Trophoblast cell (in vitro differentiated cells and primary cell): ENCODE results near the gene MRGPRF.

Experiments used
- DNase-seq, 2 donors: peaks; one replicate each; pipeline ENCODE4 v3.0.0-alpha.2; 2016
- H2AFZ ChIP-seq: 2 replicates; pipeline ENCODE4 v1.6.1; 2013; ENCODE audit warnings: low read length, moderate library complexity, mild to moderate bottlenecking; ENCODE audit not compliant: insufficient read depth, poor library complexity
- H2AK5ac ChIP-seq: 2 replicates; pipeline ENCODE4 v1.6.1; 2013; ENCODE audit warnings: mild to moderate bottlenecking, low read length
- H2BK120ac ChIP-seq: 2 replicates; pipeline ENCODE4 v1.6.1; 2013; ENCODE audit warnings: low read length, mild to moderate bottlenecking, moderate library complexity; ENCODE audit not compliant: insufficient read depth, poor library complexity
- H2BK12ac ChIP-seq: 2 replicates; pipeline ENCODE4 v1.6.1; 2013; ENCODE audit warnings: mild to moderate bottlenecking, low read length, moderate library complexity
- H2BK5ac ChIP-seq: 2 replicates; pipeline ENCODE4 v1.6.1; 2013; ENCODE audit warnings: low read length, low read depth, moderate library complexity, mild to moderate bottlenecking; ENCODE audit not compliant: poor library complexity
- H3K14ac ChIP-seq: 2 replicates; pipeline ENCODE4 v1.6.1; 2013; ENCODE audit warnings: mild to moderate bottlenecking, low read length
- H3K18ac ChIP-seq: 2 replicates; pipeline ENCODE4 v1.6.1; 2013; ENCODE audit warnings: mild to moderate bottlenecking, low read length
- H3K23ac ChIP-seq: 2 replicates; pipeline ENCODE4 v1.6.1; 2013; ENCODE audit warnings: low read length
- H3K27ac ChIP-seq: 2 replicates; pipeline ENCODE4 v1.5.1; 2013; ENCODE audit warnings: low read depth, mild to moderate bottlenecking, inconsistent platforms, low read length, moderate library complexity
- H3K27me3 ChIP-seq: 2 replicates; pipeline ENCODE4 v1.6.1; 2013; ENCODE audit warnings: inconsistent platforms, mild to moderate bottlenecking, low read length, moderate library complexity; ENCODE audit not compliant: insufficient read depth
- H3K36me3 ChIP-seq, 2 experiments: 1 replicate in 1 of 2; 2 replicates in 1 of 2; pipeline ENCODE4 v1.6.1; 2013; ENCODE audit warnings: low read length in 2 of 2, mild to moderate bottlenecking in 2 of 2, moderate library complexity in 1 of 2; ENCODE audit not compliant: insufficient read depth in 2 of 2, control insufficient read depth in 1 of 2
- H3K4ac ChIP-seq: 2 replicates; pipeline ENCODE4 v1.6.1; 2013; ENCODE audit warnings: low read depth, mild to moderate bottlenecking, low read length, moderate library complexity
- H3K4me1 ChIP-seq, 2 experiments: 1 replicate in 1 of 2; 2 replicates in 1 of 2; pipeline ENCODE4 v1.6.1; 2013; ENCODE audit warnings: low read length in 2 of 2, mild to moderate bottlenecking in 2 of 2, moderate library complexity in 1 of 2; ENCODE audit not compliant: insufficient read depth in 2 of 2, control insufficient read depth in 1 of 2
- H3K4me2 ChIP-seq: 2 replicates; pipeline ENCODE4 v1.6.1; 2013; ENCODE audit warnings: inconsistent platforms, mild to moderate bottlenecking, low read length, moderate library complexity
- H3K4me3 ChIP-seq: 2 replicates; pipeline ENCODE4 v1.5.1; 2013; ENCODE audit warnings: mild to moderate bottlenecking, low read depth, low read length, inconsistent platforms
- H3K79me1 ChIP-seq: one replicate; pipeline ENCODE4 v1.6.1; 2013; ENCODE audit warnings: low read length
- H3K79me2 ChIP-seq: 2 replicates; pipeline ENCODE4 v1.6.1; 2013; ENCODE audit warnings: low read length, mild to moderate bottlenecking; ENCODE audit not compliant: control insufficient read depth, insufficient read depth, poor library complexity
- H3K9ac ChIP-seq: 2 replicates; pipeline ENCODE4 v1.6.1; 2013; ENCODE audit warnings: mild to moderate bottlenecking, low read length
- H3K9me3 ChIP-seq: 2 replicates; pipeline ENCODE4 v1.6.1; 2013; ENCODE audit warnings: low read depth, mild to moderate bottlenecking, control low read depth, inconsistent platforms, low read length; ENCODE audit not compliant: insufficient read depth
- H4K12ac ChIP-seq: 2 replicates; pipeline ENCODE4 v1.6.1; 2013; ENCODE audit warnings: low read depth, mild to moderate bottlenecking, low read length, moderate library complexity
- H4K8ac ChIP-seq: 2 replicates; pipeline ENCODE4 v1.6.1; 2013; ENCODE audit warnings: low read depth, mild to moderate bottlenecking, low read length, moderate library complexity
- H4K91ac ChIP-seq: one replicate; pipeline ENCODE4 v1.6.1; 2013; ENCODE audit warnings: low read depth, mild to moderate bottlenecking, low read length, moderate library complexity
- WGBS: extraction: QIAGEN DNeasy Blood & Tissue Kit; methylation state at CpG from one replicate; pipeline ENCODE4 v1.1.7; 2013; ENCODE audit warnings: missing lambda C conversion rate; ENCODE audit not compliant: insufficient read length, insufficient coverage; ENCODE audit errors: extremely low coverage; 5-methylcytosine and 5-hydroxymethylcytosine counted together

The MRGPRF gene

DNA sequence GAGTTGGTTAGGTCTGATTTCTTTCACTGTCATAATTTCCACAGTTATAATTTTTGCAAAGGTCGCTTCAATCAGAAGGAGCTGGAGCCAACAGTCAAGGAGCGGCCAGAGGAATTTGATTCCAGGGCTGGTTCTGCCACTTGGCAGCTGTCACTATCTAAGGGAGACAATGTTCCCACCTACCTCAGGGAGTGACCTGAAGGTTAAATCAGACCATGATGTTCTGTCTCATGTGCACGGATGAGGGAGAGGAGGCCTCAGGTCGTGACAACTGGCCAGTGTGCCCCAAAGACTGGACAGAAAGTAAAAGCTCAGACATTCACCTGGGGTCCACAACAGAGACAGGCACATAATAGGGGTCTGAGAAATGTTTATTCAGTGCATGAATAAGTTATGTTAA lies 39.8 kb downstream of the MRGPRF start:
- Histone ChIP-seq H3K27me3 (no peaks in the 10 kb centered on the region), H2BK12ac (no peak overlapping the region), H2BK5ac (no peak overlapping the region), H3K36me3 (no peaks in the 10 kb centered on the region), H3K27ac (no peak overlapping the region), H3K23ac (no peak overlapping the region), H3K4ac (no peak overlapping the region), H3K79me2 (no peaks in the 10 kb centered on the region), H2BK120ac (no peak overlapping the region), H3K14ac (no peak overlapping the region), H3K9me3 (peaks cover 3% of the 10 kb centered on the region), H3K4me2 (no peak overlapping the region), H3K4me1 (peaks cover 2 to 7% of the 10 kb centered on the region in 2 experiments), H4K12ac (no peak overlapping the region), H3K79me1 (no peaks in the 10 kb centered on the region), H2AFZ (no peak overlapping the region), H2AK5ac (no peak overlapping the region), H3K4me3 (no peak overlapping the region), H3K9ac (no peak overlapping the region), H3K18ac (no peak overlapping the region), H4K8ac (no peak overlapping the region), H4K91ac (no peak overlapping the region)
- no peak for DNase-seq
- WGBS, result no CpG with 5 or more reads among the region's 4 CpGs

DNA sequence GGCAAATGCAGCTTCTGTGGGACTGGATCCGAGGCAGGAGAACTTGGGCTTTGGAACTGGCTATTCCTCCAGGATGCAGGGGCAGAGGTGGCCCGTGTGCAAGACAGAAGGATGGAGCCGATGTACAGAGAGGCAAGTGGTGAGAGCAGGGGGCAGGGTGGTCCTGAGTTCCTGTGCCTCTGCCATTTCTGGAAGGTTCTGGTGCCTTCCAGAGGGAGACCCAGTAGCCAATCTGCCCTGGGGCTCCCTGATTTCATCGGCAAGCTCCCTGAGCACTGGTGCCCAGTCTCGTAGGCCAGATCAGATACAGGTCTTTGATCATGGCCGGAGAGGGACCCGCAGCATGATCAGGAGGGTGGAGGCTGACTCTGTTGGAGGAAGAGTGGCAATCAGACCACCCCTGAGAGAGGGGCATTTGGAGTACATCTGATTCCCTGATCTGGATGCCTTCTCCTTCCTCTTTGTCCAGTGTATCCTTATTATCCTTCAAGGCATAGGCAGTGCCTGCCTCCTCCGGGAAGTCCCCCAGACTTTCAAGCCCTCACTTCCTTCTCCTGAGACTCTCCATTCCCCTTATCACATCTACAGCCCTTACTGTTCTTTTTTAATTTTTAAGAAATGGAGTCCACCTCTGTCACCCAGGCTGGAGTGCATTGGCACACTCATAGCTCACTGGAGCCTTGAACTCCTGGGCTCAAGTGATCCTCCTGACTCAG lies 42.0 kb downstream of the MRGPRF start:
- Histone ChIP-seq H2AFZ (no peak overlapping the region), H2BK12ac (no peak overlapping the region), H3K4ac (no peak overlapping the region), H3K79me1 (no peaks in the 10 kb centered on the region), H3K27me3 (no peaks in the 10 kb centered on the region), H4K91ac (no peak overlapping the region), H3K4me1 (peaks cover 2 to 7% of the 10 kb centered on the region in 2 experiments), H4K12ac (no peak overlapping the region), H2BK5ac (no peak overlapping the region), H3K9me3 (peaks cover 5% of the 10 kb centered on the region), H3K27ac (no peak overlapping the region), H3K79me2 (no peaks in the 10 kb centered on the region), H3K18ac (no peak overlapping the region), H3K4me2 (no peak overlapping the region), H3K36me3 (no peaks in the 10 kb centered on the region), H3K9ac (no peak overlapping the region), H2AK5ac (no peak overlapping the region), H3K4me3 (no peak overlapping the region), H2BK120ac (no peak overlapping the region), H3K14ac (no peak overlapping the region), H3K23ac (no peak overlapping the region), H4K8ac (no peak overlapping the region)
- no peak for DNase-seq
- no CpG with 5 or more reads among the region's 8 CpGs for WGBS

DNA sequence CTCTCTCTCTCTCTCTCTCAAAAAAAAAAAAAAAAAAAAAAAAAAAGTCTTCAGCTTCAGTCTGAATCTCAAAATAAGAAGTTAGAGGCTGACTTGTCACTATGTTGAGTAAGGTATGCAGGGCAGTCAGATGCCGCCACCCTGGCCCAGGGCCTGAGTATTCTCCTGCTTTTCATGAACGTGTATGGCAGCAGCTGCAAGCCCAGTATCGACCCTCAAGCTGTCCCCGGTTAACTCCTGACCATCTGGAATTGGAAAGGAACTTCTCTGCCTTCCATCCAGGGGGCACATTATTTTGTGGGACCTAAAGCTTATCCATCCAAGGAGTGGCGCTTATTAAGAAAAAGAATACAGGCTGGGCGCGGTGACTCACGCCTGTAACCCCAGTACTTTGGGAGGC lies 43.7 kb downstream of the MRGPRF start:
- no peak overlapping the region for H2BK12ac ChIP-seq
- H3K18ac ChIP-seq, result no peak overlapping the region
- H2BK120ac ChIP-seq, result no peak overlapping the region
- H3K4ac ChIP-seq, result no peak overlapping the region
- no peak overlapping the region for H3K14ac ChIP-seq
- no peak overlapping the region for H3K27ac ChIP-seq
- no peak overlapping the region for H3K4me3 ChIP-seq
- H3K27me3 ChIP-seq, result no peaks in the 10 kb centered on the region
- peaks cover 2 to 7% of the 10 kb centered on the region in 2 experiments for H3K4me1 ChIP-seq
- no peak overlapping the region for H3K4me2 ChIP-seq
- H4K8ac ChIP-seq, result no peak overlapping the region
- H3K9ac ChIP-seq, result no peak overlapping the region
- no peak overlapping the region for H3K23ac ChIP-seq
- H3K36me3 ChIP-seq, result no peaks in the 10 kb centered on the region
- H2AK5ac ChIP-seq, result no peak overlapping the region
- no peak for DNase-seq
- no peak overlapping the region for H4K12ac ChIP-seq
- H3K79me1 ChIP-seq, result no peaks in the 10 kb centered on the region
- no CpG with 5 or more reads among the region's 8 CpGs for WGBS
- H4K91ac ChIP-seq, result no peak overlapping the region
- H3K79me2 ChIP-seq, result no peaks in the 10 kb centered on the region
- no peak overlapping the region for H2BK5ac ChIP-seq
- H2AFZ ChIP-seq, result no peak overlapping the region
- peaks cover 2% of the 10 kb centered on the region for H3K9me3 ChIP-seq

DNA sequence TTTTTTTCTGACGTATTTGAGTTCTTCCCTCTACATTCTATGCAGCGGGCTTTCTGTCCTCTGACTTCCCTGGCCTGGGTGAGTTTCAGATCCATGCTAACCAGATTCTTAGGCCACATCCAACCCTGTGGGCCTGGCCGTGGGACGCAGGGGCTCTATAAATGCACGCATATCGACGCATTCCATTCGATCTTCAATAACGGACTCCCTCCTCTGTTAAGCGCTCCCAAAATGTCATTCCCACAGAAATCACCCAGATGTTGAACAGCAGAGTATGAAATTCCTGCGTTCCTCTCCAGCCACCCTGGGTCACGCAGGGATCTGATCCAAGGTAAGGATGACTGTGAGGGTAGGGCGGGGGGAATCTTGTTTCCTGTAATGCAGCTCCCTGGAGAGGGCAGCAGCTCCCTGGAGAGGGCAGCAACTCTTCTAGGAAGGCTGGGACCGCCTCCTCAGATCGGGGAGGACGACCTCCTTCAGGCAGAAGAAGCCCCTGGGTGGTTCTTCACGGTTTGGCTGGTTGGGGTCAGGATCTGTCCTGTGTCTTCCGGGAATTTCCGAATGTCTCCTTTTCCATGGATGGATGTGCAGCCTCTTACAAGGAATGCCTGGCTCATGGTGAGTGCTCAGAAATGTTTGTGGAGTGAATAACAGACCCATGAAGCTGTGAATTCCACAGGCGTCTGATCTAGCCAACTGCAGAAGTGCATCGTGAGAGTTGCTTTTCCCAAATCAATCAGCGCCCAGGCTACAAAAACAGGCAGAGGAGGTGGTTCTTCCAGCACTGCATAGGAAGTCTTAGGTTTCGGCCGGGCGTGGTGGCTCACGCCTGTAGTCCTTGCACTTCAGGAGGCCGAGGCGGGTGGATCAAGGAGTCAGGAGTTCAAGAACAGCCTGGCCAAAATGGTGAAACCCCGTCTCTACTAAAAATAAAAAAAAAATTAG lies 44.5 kb downstream of the MRGPRF start:
- H3K14ac ChIP-seq, result no peak overlapping the region
- H3K4me3 ChIP-seq, result no peak overlapping the region
- no peak overlapping the region for H4K12ac ChIP-seq
- no peaks in the 10 kb centered on the region for H3K79me2 ChIP-seq
- no peak overlapping the region for H2BK120ac ChIP-seq
- peaks cover under 1 to 7% of the 10 kb centered on the region in 2 experiments for H3K4me1 ChIP-seq
- no peak overlapping the region for H3K18ac ChIP-seq
- WGBS, result no CpG with 5 or more reads among the region's 29 CpGs
- H3K4ac ChIP-seq, result no peak overlapping the region
- H2AFZ ChIP-seq, result no peak overlapping the region
- no peak overlapping the region for H3K9ac ChIP-seq
- no peak overlapping the region for H2AK5ac ChIP-seq
- no peak overlapping the region for H3K27ac ChIP-seq
- no peaks in the 10 kb centered on the region for H3K36me3 ChIP-seq
- H3K9me3 ChIP-seq, result peaks cover 6% of the 10 kb centered on the region
- H3K23ac ChIP-seq, result no peak overlapping the region
- H4K8ac ChIP-seq, result no peak overlapping the region
- H3K79me1 ChIP-seq, result no peaks in the 10 kb centered on the region
- no peak overlapping the region for H2BK12ac ChIP-seq
- H4K91ac ChIP-seq, result no peak overlapping the region
- H3K27me3 ChIP-seq, result no peaks in the 10 kb centered on the region
- H2BK5ac ChIP-seq, result no peak overlapping the region
- DNase-seq, result peak in 1 of 2 donors; percentile 4
- no peak overlapping the region for H3K4me2 ChIP-seq
